T-helper 17 cell (primary cell): Measurements from ENCODE around the gene HOXB1. TPM values are rescaled to one million over a fixed set of nuclear protein-coding genes. Genes with fewer than 3 reads are reported as not detected.

Experiments used
- ATAC-seq: fragments of 150-1000 bp; cut with Tn5 transposase; 2 replicates; pipeline ENCODE4 v1.10.0; 2021; ENCODE audit warnings: mild to moderate bottlenecking, moderate library complexity
- DNase-seq, 3 donors: peaks; one replicate each; pipeline versions ENCODE4 v3.0.0 to v3.0.0-alpha.2; 2020 to 2021
- H3K9me3 ChIP-seq: one replicate; pipeline ENCODE4 v1.7.0; 2013; ENCODE audit warnings: low read length, mild to moderate bottlenecking; ENCODE audit not compliant: control insufficient read depth, poor library complexity, severe bottlenecking
- H3K27ac Mint-ChIP-seq: one replicate; pipeline ENCODE4 v1.8.0; 2022; ENCODE audit warnings: mild to moderate bottlenecking, moderate library complexity, mixed read lengths
- H3K27me3 Mint-ChIP-seq: one replicate; pipeline ENCODE4 v1.8.0; 2022; ENCODE audit warnings: mixed read lengths
- H3K36me3 Mint-ChIP-seq: one replicate; pipeline ENCODE4 v1.8.0; 2022; ENCODE audit warnings: low read depth, mixed read lengths
- H3K4me1 Mint-ChIP-seq: one replicate; pipeline ENCODE4 v1.8.0; 2022; ENCODE audit warnings: mild to moderate bottlenecking, mixed read lengths
- H3K4me3 Mint-ChIP-seq: one replicate; pipeline ENCODE4 v1.8.0; 2022; ENCODE audit warnings: mild to moderate bottlenecking, moderate library complexity, mixed read lengths
- total RNA-seq, 4 donors: library from RNA in 2 of 4; stranded (reverse) in 2 of 4; gene quantifications; one replicate each; pipeline ENCODE4 v1.2.3 and lab custom pipeline; 2022 to 2026

HOXB1 gene
- total RNA-seq, 2 donors from 2014 or later = not detected

DNA sequence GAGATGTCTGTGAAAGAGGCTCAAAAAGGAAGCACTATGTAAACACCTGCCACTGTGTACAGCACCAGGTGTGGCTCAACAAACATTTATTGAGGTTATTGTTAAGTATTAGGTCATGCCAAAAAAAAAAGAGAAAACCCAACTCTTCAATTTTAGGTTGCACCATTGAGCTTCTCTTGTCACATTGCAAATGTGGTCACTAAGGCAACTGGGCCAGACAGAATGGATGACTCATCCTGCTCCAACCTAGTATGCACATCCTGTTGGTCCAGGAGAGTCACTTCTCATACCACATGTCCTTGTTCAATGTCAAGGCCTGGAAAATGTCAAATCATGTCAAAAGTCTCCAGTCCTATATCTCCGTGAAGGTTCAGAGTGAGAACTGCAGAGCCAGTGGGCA lies 25.0 kb downstream of the HOXB1 start:
- peak overlapping the region; percentile 15 for H3K4me3 Mint-ChIP-seq
- no peaks in the 10 kb centered on the region for H3K36me3 Mint-ChIP-seq
- peak overlapping the region; percentile 66 for H3K27ac Mint-ChIP-seq
- peaks cover 5% of the 10 kb centered on the region for H3K4me1 Mint-ChIP-seq
- ATAC-seq (peak; percentile 95), DNase-seq (peak in 1 of 3 donors; percentile 35)
- H3K27me3 Mint-ChIP-seq = peaks cover 18% of the 10 kb centered on the region
- no peaks in the 10 kb centered on the region for H3K9me3 ChIP-seq

DNA sequence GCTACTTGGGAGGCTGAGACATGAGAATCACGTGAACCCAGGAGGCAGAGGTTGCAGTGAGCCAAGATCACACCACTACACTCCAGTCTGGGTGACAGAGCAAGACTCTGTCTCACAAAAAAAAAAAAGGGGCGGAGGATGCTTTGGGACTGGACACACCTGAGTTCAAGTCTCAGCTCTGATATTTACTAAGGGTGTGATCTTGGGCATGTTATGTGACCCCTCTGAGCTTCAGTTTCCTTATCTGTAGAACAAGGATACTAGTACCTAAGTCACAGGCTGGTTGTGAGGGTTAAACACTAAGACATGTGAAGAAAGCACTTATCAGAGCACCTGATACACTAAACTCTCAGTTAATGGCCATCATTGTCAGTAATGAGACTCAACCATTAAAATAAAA lies 25.9 kb downstream of the HOXB1 start:
- H3K9me3 ChIP-seq = no peaks in the 10 kb centered on the region
- ATAC-seq (no peak), DNase-seq (no peak)
- Mint-ChIP-seq H3K27me3 (peaks cover 24% of the 10 kb centered on the region), H3K27ac (peak overlapping the region; percentile 66), H3K36me3 (peaks cover 2% of the 10 kb centered on the region), H3K4me3 (no peak overlapping the region), H3K4me1 (peaks cover 5% of the 10 kb centered on the region)

DNA sequence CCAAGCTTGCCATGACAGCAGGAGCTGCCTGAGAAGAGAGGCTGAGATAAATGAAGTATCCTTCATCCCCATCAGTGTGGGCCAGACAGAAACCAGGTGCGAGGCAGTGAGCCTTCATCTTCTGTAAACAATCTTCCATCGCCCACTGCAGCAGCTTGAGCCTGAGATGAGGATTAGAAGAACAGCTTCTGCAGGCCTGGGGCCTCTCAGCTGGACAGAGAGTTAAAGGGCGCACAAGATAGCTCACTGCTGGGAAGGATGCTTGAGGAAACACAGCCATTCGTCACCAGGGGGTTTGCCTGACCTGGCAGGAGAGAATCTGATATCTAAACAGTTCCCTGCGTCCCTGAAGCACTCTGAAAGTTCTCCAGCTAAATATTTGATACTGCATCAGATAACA lies 27.1 kb downstream of the HOXB1 start:
- DNase-seq = no peak
- Mint-ChIP-seq H3K36me3 (peaks cover 2% of the 10 kb centered on the region), H3K27ac (peak overlapping the region; percentile 66), H3K27me3 (peaks cover 28% of the 10 kb centered on the region), H3K4me3 (no peak overlapping the region), H3K4me1 (peaks cover 5% of the 10 kb centered on the region)
- H3K9me3 ChIP-seq = no peaks in the 10 kb centered on the region
- no peak for ATAC-seq

DNA sequence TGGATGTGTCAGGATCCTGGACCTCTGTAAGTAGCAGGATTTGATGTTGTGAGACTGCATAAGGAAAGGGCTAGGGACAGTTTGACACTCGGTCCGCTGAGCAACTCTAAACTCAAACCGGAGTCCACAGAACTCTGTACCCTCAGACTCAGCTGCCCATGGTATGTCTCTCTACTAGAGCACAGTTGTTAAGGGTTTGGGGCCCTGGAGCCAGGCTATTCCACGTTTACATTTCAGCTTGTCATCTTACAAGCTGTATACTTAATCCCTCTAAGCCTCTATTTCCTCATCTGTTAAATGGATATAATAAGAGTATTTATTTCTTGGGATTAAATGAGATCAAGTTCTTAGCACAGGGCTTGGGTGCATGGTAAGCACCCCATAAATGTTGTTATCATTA lies 27.9 kb downstream of the HOXB1 start:
- DNase-seq (no peak), ATAC-seq (no peak)
- H3K27me3 Mint-ChIP-seq = peaks cover 29% of the 10 kb centered on the region
- peaks cover 2% of the 10 kb centered on the region for H3K36me3 Mint-ChIP-seq
- no peak overlapping the region for H3K4me3 Mint-ChIP-seq
- H3K4me1 Mint-ChIP-seq = peaks cover 5% of the 10 kb centered on the region
- H3K27ac Mint-ChIP-seq = peak overlapping the region; percentile 66
- no peaks in the 10 kb centered on the region for H3K9me3 ChIP-seq

DNA sequence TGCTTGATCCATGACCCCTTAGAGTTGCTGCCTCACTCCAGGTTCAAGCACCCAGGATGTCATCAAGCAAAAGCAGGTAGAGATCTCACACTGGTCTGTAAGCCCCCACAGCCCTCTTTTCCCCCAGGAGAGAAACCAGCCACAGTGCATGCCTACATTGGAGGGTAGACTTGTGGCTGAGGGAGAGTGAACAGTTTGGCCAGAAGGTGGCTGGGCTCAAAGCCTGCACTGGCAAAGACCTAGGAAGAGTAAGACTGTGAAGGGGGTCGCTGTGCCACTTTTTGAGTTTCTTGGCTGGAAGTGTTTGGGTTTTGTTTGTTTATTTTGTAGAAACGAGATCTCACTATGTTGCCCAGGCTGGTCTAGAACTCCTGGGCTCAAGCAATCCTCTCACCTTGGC lies 28.5 kb downstream of the HOXB1 start:
- H3K36me3 Mint-ChIP-seq = peaks cover 2% of the 10 kb centered on the region
- H3K27ac Mint-ChIP-seq = no peak overlapping the region
- H3K27me3 Mint-ChIP-seq = peaks cover 30% of the 10 kb centered on the region
- peaks cover 5% of the 10 kb centered on the region for H3K4me1 Mint-ChIP-seq
- ATAC-seq (no peak), DNase-seq (no peak)
- no peaks in the 10 kb centered on the region for H3K9me3 ChIP-seq
- no peak overlapping the region for H3K4me3 Mint-ChIP-seq

DNA sequence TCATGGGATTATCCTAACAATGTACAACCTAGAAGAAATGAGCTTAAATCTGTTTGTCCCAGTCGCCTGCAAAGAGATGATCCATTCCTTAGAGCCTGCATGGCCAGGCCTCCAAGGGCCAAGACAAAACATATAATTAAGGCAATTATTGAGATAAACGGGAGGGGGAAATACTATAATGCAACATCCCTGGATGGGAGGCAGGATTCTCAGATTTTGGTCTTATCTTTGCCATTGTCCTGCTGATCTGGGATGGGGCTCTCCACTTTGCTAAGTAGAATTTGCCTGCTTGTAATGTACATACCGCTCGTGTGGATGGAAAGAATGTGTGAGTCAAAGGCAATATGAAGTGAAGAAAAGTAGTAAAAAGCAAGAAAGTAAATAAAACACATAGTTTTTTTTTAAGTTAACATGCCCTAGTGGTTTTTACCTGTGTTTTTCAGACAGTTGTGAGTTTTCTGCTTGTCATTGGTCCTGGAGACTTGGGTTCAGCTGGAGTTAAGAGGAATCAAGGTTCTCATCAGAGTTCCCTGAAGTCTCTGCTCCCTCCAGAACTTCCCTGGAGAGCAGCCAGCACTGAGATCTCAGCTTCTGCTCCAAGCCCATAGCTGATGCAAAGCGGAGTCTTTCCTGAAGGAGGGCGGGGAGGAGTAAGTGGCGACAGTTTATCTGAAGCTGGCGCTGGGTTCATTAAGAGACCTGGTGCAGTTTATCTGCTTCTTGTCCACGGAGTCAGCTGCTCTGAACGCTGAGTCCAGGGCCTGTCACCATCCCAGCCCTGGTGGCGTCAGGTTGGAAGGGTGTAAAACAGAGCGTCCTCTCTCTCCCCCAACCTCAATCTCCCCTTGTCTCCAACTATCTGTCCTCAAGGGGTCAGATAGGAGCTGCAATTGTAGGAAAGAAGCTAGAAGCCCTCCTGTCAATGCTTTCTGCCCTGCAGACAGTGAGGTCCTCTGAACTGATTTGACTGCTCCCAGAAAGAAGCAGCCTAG lies 30.1 kb downstream of the HOXB1 start:
- Mint-ChIP-seq H3K4me1 (peaks cover 5% of the 10 kb centered on the region), H3K36me3 (peaks cover 2% of the 10 kb centered on the region), H3K27ac (no peak overlapping the region), H3K27me3 (peaks cover 30% of the 10 kb centered on the region), H3K4me3 (no peak overlapping the region)
- no peak for DNase-seq
- H3K9me3 ChIP-seq = no peaks in the 10 kb centered on the region
- ATAC-seq = no peak

DNA sequence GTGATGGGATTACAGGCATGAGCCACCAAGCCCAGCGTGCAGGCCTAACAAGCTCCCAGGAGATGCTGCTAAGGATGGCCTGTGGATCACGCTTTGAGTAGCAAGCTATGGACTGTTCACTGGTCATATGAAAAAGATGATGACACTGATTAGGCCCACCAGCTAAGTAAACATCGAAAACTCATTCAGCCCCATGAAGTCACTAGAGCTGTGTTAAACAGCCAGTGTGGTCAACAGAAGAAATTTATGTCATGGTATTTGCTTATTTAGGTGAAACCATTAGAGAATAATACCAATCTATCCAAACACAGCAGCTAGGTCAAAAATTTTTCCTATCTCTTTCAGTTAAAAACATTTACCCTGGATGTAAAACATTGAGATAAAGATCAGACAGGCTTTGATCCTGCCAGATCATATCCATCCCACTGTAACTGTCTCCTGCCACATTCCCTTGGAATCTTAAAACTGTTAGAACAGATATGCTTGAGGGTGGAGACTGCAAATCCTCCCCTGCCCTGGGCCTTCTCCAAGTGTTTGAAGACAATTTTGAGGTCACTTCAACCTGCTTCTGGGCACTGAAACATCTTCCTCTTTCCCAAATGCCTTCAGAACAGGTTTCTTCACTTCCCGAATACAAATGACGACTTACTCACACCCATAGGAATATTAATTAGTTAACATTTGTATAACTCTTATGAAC lies 30.9 kb downstream of the HOXB1 start:
- Mint-ChIP-seq H3K4me3 (no peak overlapping the region), H3K4me1 (no peaks in the 10 kb centered on the region), H3K27ac (no peak overlapping the region), H3K27me3 (peaks cover 35% of the 10 kb centered on the region), H3K36me3 (peaks cover 2% of the 10 kb centered on the region)
- ATAC-seq (no peak), DNase-seq (no peak)
- H3K9me3 ChIP-seq = no peaks in the 10 kb centered on the region

DNA sequence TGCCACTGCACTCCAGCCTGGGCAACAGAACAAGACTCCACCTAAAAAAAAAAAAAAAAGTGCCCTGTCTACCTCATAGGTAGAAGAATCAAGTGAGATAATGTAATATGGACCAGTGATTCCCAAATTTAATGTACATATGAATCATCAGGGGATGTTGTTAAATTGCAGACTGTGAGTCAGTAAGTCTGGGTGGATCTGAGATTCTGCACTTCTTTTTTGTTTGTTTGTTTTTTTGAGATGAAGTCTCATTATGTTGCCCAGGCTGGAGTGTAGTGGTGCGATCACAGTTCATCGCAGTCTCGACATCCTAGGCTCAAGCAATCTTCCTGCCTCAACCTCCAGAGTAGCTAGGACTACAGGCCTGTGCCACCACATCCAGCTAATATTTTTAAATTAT lies 31.6 kb downstream of the HOXB1 start:
- H3K4me1 Mint-ChIP-seq = peaks cover 2% of the 10 kb centered on the region
- DNase-seq = no peak
- no peaks in the 10 kb centered on the region for H3K9me3 ChIP-seq
- no peak for ATAC-seq
- peaks cover 4% of the 10 kb centered on the region for H3K36me3 Mint-ChIP-seq
- no peak overlapping the region for H3K4me3 Mint-ChIP-seq
- H3K27ac Mint-ChIP-seq = no peak overlapping the region
- peaks cover 42% of the 10 kb centered on the region for H3K27me3 Mint-ChIP-seq

DNA sequence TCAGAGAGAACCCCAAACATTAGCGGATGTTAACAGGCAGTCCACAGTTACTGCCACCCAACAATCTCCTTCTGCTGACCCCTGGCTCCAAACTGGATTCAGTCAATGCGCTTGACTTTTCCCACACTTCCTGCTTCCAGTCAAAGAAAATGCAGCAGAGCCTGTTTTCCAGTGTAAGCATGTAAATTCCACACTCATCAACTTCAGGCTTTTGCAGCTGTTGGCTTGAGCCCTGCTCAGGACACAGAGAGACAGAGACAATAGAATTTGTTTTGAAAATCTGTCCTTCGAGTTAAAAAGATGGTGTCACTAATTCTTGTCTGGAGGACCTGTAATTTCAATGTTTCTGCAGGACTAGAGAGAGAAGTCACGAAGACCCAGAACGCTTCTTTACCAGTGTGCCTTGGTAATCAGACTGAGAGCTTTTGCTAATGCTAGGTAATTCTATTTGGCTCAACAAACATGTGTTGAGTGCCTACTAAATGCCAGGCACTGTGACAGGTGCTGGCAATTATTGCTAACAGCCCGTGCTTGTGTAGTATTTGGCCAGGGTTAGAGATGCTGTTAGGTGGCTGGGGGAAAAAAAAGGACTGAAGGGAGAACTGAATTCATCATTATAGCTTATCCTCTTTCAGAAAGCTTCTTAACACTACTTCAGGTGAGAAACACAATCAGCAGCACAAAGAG lies 32.5 kb downstream of the HOXB1 start:
- Mint-ChIP-seq H3K4me1 (peaks cover 2% of the 10 kb centered on the region), H3K27me3 (peaks cover 41% of the 10 kb centered on the region), H3K27ac (no peak overlapping the region), H3K4me3 (no peak overlapping the region), H3K36me3 (peaks cover 4% of the 10 kb centered on the region)
- H3K9me3 ChIP-seq = no peaks in the 10 kb centered on the region
- DNase-seq (no peak), ATAC-seq (no peak)

DNA sequence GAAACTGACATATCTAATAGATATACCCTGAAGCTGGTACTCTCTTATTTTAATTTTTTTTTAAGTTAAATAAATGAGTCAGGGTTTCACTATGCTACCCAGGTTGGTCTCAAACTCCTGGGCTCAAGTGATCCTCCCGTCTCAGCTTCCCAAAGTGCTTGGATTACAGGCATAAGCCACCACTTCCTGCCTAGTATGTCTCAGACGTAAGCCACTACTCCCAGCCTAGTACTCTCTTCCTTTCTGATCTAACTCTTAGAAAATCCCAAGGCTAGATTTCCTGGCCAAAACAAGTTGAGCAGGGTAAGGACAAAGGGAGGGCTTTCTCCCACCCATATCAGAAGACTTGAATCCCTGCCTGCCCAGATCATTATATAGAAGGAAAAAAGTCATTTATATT lies 33.7 kb downstream of the HOXB1 start:
- ATAC-seq = no peak
- Mint-ChIP-seq H3K4me1 (peaks cover 2% of the 10 kb centered on the region), H3K36me3 (peaks cover 4% of the 10 kb centered on the region), H3K4me3 (no peak overlapping the region), H3K27me3 (peaks cover 38% of the 10 kb centered on the region), H3K27ac (no peak overlapping the region)
- no peaks in the 10 kb centered on the region for H3K9me3 ChIP-seq
- no peak for DNase-seq

DNA sequence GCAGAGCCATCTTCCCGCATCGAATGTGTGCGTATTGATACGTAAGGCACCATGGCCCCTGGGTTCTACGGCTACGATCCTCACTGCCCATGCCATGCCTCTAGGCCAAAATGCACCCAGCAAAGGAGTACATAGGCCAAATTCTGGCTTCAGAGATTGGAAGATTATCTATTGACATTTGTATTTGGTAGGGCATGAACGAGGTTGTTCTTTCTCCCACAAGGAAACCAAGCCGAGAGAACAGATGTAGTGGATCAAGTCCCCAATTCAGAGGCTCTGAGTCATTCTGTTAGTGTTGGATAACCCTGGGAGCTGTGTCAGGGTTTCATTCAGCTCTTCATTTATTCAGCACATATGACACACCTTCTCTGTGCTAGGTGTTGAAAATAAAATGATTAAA lies 36.5 kb downstream of the HOXB1 start:
- peaks cover 2% of the 10 kb centered on the region for H3K36me3 Mint-ChIP-seq
- H3K27ac Mint-ChIP-seq = no peak overlapping the region
- H3K9me3 ChIP-seq = no peaks in the 10 kb centered on the region
- peaks cover 21% of the 10 kb centered on the region for H3K27me3 Mint-ChIP-seq
- H3K4me3 Mint-ChIP-seq = peak overlapping the region; percentile 66
- ATAC-seq = no peak
- DNase-seq = no peak
- peaks cover 2% of the 10 kb centered on the region for H3K4me1 Mint-ChIP-seq

DNA sequence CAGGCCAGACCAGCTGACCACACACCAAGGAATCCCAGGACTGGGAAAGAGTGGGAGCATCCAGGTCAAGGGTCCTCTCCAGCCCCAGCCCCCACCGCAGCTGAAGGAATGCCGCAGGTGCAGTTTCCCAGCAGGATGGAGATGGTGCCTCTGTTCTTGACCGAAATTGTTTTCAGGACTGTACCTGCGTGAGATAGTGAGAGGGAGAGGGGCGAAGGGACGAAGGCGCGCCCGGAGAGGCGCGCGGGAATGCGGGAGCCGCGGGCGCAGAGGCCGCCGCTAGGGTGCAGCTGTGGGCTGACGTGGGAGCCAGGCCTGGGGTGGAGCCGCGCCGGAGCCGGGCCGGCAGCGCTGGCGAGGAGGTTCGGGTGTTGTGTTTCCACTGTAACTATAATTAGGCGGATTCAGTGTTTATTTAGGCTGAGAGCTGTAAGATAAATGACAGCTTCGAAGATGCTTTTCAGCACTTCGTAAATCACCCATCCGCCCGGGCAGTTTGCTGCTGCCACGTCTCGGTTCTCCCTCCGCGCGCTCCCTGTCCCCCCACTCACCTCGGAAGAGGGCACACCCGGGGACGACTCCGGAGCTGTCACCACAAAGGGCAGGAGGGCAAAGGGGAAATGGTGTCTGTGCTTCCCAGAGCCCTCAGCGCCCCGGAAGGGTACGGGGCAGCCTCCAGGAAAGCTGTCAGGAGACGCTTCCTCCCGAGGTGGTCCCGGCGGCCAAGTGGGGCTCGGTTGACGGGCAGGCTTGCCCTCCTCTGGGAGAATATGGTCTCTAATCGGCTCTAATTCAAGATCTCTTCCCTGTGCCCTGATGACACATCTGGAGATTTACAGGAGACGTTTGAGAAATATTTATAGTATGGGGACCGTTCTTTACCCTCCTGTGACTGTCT lies 38.2 kb downstream of the HOXB1 start:
- no peaks in the 10 kb centered on the region for H3K9me3 ChIP-seq
- Mint-ChIP-seq H3K27ac (peak overlapping the region; percentile 9), H3K36me3 (peaks cover 2% of the 10 kb centered on the region), H3K27me3 (peaks cover 15% of the 10 kb centered on the region), H3K4me1 (peaks cover 9% of the 10 kb centered on the region), H3K4me3 (peak overlapping the region; percentile 50)
- peak; percentile 56 to 63 (median 58) for DNase-seq
- ATAC-seq = peak; percentile 93
